ENCODE results near the gene BEST2.
"Not testable (repeated sequence)": the region's sequence is repeated elsewhere in the genome, so short reads cannot be mapped to it uniquely, and the experiment has no call there.

BEST2 gene

GRCh38 chr19:12713304-12713703 is 38.3 kb upstream of the BEST2 start:
- H3K36me3 ChIP-seq (replicated peaks in 1 of 2; ENCODE audit: control insufficient read depth in 2 of 2, insufficient read depth in 2 of 2, low read length in 2 of 2) = peaks cover 58 to 94% of the 10 kb centered on the region in 2 donors

GRCh38 chr19:12715102-12715501 is 36.5 kb upstream of the BEST2 start:
- no peaks in the 10 kb centered on the region for H3K4me1 ChIP-seq (ENCODE audit: control insufficient read depth in 2 of 2, insufficient read depth in 1 of 2, low read depth in 1 of 2, low read length in 2 of 2)
- no peak overlapping the region for H3K4me3 ChIP-seq (ENCODE audit: low read length in 2 of 2)
- peaks cover 14% of the 10 kb centered on the region for H3K79me1 ChIP-seq (ENCODE audit: low read depth, low read length)
- peak overlapping the region; percentile 32 for H3K23ac ChIP-seq (ENCODE audit: low read depth, low read length, poor library complexity)
- H2BK12ac ChIP-seq (ENCODE audit: low read length) = no peak overlapping the region
- H2BK5ac ChIP-seq (ENCODE audit: low read length) = peak overlapping the region; percentile 42
- no peak overlapping the region for H3K9ac ChIP-seq (ENCODE audit: low read depth, low read length, poor library complexity)
- H2BK15ac ChIP-seq (ENCODE audit: low read length) = no peak overlapping the region
- DNase-seq (ENCODE audit: low spot score) = no peak
- no peak overlapping the region for H3K14ac ChIP-seq (ENCODE audit: low read length)
- H4K8ac ChIP-seq (ENCODE audit: low read depth, low read length) = no peak overlapping the region
- no peak overlapping the region for H2AFZ ChIP-seq (ENCODE audit: low read length)
- H3K27me3 ChIP-seq (ENCODE audit: control insufficient read depth in 3 of 3, insufficient read depth in 3 of 3, low read depth in 1 of 3, low read length in 3 of 3) = no peaks in the 10 kb centered on the region
- H2AK5ac ChIP-seq (ENCODE audit: low read depth, low read length) = no peak overlapping the region
- H3K4me2 ChIP-seq (ENCODE audit: insufficient read depth, low read length, poor library complexity, severe bottlenecking) = no peak overlapping the region
- no peak overlapping the region for H3K27ac ChIP-seq (replicated peaks; ENCODE audit: low read length)
- peaks cover 0 to 3% of the 10 kb centered on the region in 2 donors for H3K9me3 ChIP-seq (replicated peaks in 1 of 2; ENCODE audit: control insufficient read depth in 2 of 2, insufficient read depth in 1 of 2, low read depth in 1 of 2, low read length in 2 of 2)
- H2BK120ac ChIP-seq (ENCODE audit: low read depth, low read length) = no peak overlapping the region
- H3K18ac ChIP-seq (ENCODE audit: low read length) = no peak overlapping the region
- H3K36me3 ChIP-seq (replicated peaks in 1 of 2; ENCODE audit: control insufficient read depth in 2 of 2, insufficient read depth in 2 of 2, low read length in 2 of 2) = peaks cover 60 to 93% of the 10 kb centered on the region in 2 donors
- no peak overlapping the region for H4K91ac ChIP-seq (ENCODE audit: low read depth, low read length, poor library complexity)
- H3K4ac ChIP-seq (ENCODE audit: low read length) = no peak overlapping the region
- no CpG with 5 or more reads among the region's 15 CpGs for WGBS, 2 donors (ENCODE audit: extremely low coverage in 2 of 2, insufficient read length in 2 of 2, insufficient replicate concordance in 1 of 2)

More at GRCh38 chr19:12713304-12713703, 38.3 kb upstream of the BEST2 start:
- not testable (repeated sequence) for H3K14ac ChIP-seq (ENCODE audit: low read length); H3K79me1 ChIP-seq (ENCODE audit: low read depth, low read length); H2BK15ac ChIP-seq (ENCODE audit: low read length); H4K8ac ChIP-seq (ENCODE audit: low read depth, low read length); H4K91ac ChIP-seq (ENCODE audit: low read depth, low read length, poor library complexity); H3K18ac ChIP-seq (ENCODE audit: low read length); H3K9ac ChIP-seq (ENCODE audit: low read depth, low read length, poor library complexity); H3K4me3 ChIP-seq (ENCODE audit: low read length in 2 of 2); H3K4me1 ChIP-seq (ENCODE audit: control insufficient read depth in 2 of 2, insufficient read depth in 1 of 2, low read depth in 1 of 2, low read length in 2 of 2); H3K4ac ChIP-seq (ENCODE audit: low read length); H2AFZ ChIP-seq (ENCODE audit: low read length); DNase-seq (ENCODE audit: low spot score); H3K4me2 ChIP-seq (ENCODE audit: insufficient read depth, low read length, poor library complexity, severe bottlenecking); H2AK5ac ChIP-seq (ENCODE audit: low read depth, low read length); H3K27ac ChIP-seq (replicated peaks; ENCODE audit: low read length); H2BK5ac ChIP-seq (ENCODE audit: low read length); H2BK12ac ChIP-seq (ENCODE audit: low read length); H3K27me3 ChIP-seq (ENCODE audit: control insufficient read depth in 3 of 3, insufficient read depth in 3 of 3, low read depth in 1 of 3, low read length in 3 of 3); H3K9me3 ChIP-seq (replicated peaks in 1 of 2; ENCODE audit: control insufficient read depth in 2 of 2, insufficient read depth in 1 of 2, low read depth in 1 of 2, low read length in 2 of 2); H3K23ac ChIP-seq (ENCODE audit: low read depth, low read length, poor library complexity)
- no CpG with 5 or more reads among the region's 9 CpGs for WGBS, 2 donors (ENCODE audit: extremely low coverage in 2 of 2, insufficient read length in 2 of 2, insufficient replicate concordance in 1 of 2)
- H2BK120ac ChIP-seq (ENCODE audit: low read depth, low read length) = peak overlapping the region; percentile 94

- Histone ChIP-seq H2BK15ac (ENCODE audit: low read length) (no peak overlapping the region), H2BK120ac (ENCODE audit: low read depth, low read length) (no peak overlapping the region), H2AK5ac (ENCODE audit: low read depth, low read length) (no peak overlapping the region), H3K23ac (ENCODE audit: low read depth, low read length, poor library complexity) (no peak overlapping the region), H3K4me2 (ENCODE audit: insufficient read depth, low read length, poor library complexity, severe bottlenecking) (no peak overlapping the region), H3K9ac (ENCODE audit: low read depth, low read length, poor library complexity) (no peak overlapping the region), H3K27me3 (ENCODE audit: control insufficient read depth in 3 of 3, insufficient read depth in 3 of 3, low read depth in 1 of 3, low read length in 3 of 3) (no peaks in the 10 kb centered on the region), H3K9me3 (replicated peaks in 1 of 2; ENCODE audit: control insufficient read depth in 2 of 2, insufficient read depth in 1 of 2, low read depth in 1 of 2, low read length in 2 of 2) (peaks cover 0 to 3% of the 10 kb centered on the region in 2 donors), H2BK12ac (ENCODE audit: low read length) (no peak overlapping the region), H3K4ac (ENCODE audit: low read length) (no peak overlapping the region), H3K79me1 (ENCODE audit: low read depth, low read length) (peaks cover 19% of the 10 kb centered on the region), H2BK5ac (ENCODE audit: low read length) (no peak overlapping the region), H3K4me1 (ENCODE audit: control insufficient read depth in 2 of 2, insufficient read depth in 1 of 2, low read depth in 1 of 2, low read length in 2 of 2) (peaks cover 4 to 6% of the 10 kb centered on the region in 2 donors), H4K8ac (ENCODE audit: low read depth, low read length) (no peak overlapping the region), H3K36me3 (replicated peaks in 1 of 2; ENCODE audit: control insufficient read depth in 2 of 2, insufficient read depth in 2 of 2, low read length in 2 of 2) (peaks cover 54 to 94% of the 10 kb centered on the region in 2 donors), H3K4me3 (ENCODE audit: low read length in 2 of 2) (no peak overlapping the region), H4K91ac (ENCODE audit: low read depth, low read length, poor library complexity) (no peak overlapping the region), H3K14ac (ENCODE audit: low read length) (no peak overlapping the region), H3K27ac (replicated peaks; ENCODE audit: low read length) (no peak overlapping the region), H3K18ac (ENCODE audit: low read length) (no peak overlapping the region), H2AFZ (ENCODE audit: low read length) (no peak overlapping the region)
- no CpG with 5 or more reads among the region's 3 CpGs for WGBS, 2 donors (ENCODE audit: extremely low coverage in 2 of 2, insufficient read length in 2 of 2, insufficient replicate concordance in 1 of 2)
- no peak for DNase-seq (ENCODE audit: low spot score)
These were observed 35.7 kb upstream of the BEST2 start for GRCh38 chr19:12715929-12716328.

GRCh38 chr19:12720296-12720695 is 31.3 kb upstream of the BEST2 start:
- no peak overlapping the region for H2BK15ac ChIP-seq (ENCODE audit: low read length)
- H3K4ac ChIP-seq (ENCODE audit: low read length) = no peak overlapping the region
- H3K36me3 ChIP-seq (replicated peaks in 1 of 2; ENCODE audit: control insufficient read depth in 2 of 2, insufficient read depth in 2 of 2, low read length in 2 of 2) = peaks cover 28 to 54% of the 10 kb centered on the region in 2 donors
- no peaks in the 10 kb centered on the region for H3K9me3 ChIP-seq (replicated peaks in 1 of 2; ENCODE audit: control insufficient read depth in 2 of 2, insufficient read depth in 1 of 2, low read depth in 1 of 2, low read length in 2 of 2)
- no peak overlapping the region for H4K91ac ChIP-seq (ENCODE audit: low read depth, low read length, poor library complexity)
- H2AFZ ChIP-seq (ENCODE audit: low read length) = no peak overlapping the region
- no peaks in the 10 kb centered on the region for H3K27me3 ChIP-seq (ENCODE audit: control insufficient read depth in 3 of 3, insufficient read depth in 3 of 3, low read depth in 1 of 3, low read length in 3 of 3)
- no peak overlapping the region for H4K8ac ChIP-seq (ENCODE audit: low read depth, low read length)
- H2AK5ac ChIP-seq (ENCODE audit: low read depth, low read length) = no peak overlapping the region
- H3K27ac ChIP-seq (replicated peaks; ENCODE audit: low read length) = no peak overlapping the region
- DNase-seq (ENCODE audit: low spot score) = no peak
- no peak overlapping the region for H2BK120ac ChIP-seq (ENCODE audit: low read depth, low read length)
- no peak overlapping the region for H3K23ac ChIP-seq (ENCODE audit: low read depth, low read length, poor library complexity)
- peak overlapping the region; percentile 93 for H3K4me2 ChIP-seq (ENCODE audit: insufficient read depth, low read length, poor library complexity, severe bottlenecking)
- H3K18ac ChIP-seq (ENCODE audit: low read length) = no peak overlapping the region
- H2BK5ac ChIP-seq (ENCODE audit: low read length) = no peak overlapping the region
- no CpG with 5 or more reads among the region's 10 CpGs for WGBS, 2 donors (ENCODE audit: extremely low coverage in 2 of 2, insufficient read length in 2 of 2, insufficient replicate concordance in 1 of 2)
- H3K9ac ChIP-seq (ENCODE audit: low read depth, low read length, poor library complexity) = no peak overlapping the region
- no peak overlapping the region for H3K14ac ChIP-seq (ENCODE audit: low read length)
- H2BK12ac ChIP-seq (ENCODE audit: low read length) = no peak overlapping the region
- peaks cover 6 to 7% of the 10 kb centered on the region in 2 donors for H3K4me1 ChIP-seq (ENCODE audit: control insufficient read depth in 2 of 2, insufficient read depth in 1 of 2, low read depth in 1 of 2, low read length in 2 of 2)
- H3K4me3 ChIP-seq (ENCODE audit: low read length in 2 of 2) = peak overlapping the region in 1 of 2 donors; percentile 79
- H3K79me1 ChIP-seq (ENCODE audit: low read depth, low read length) = peaks cover 14% of the 10 kb centered on the region
